GM19043 (cell line): ENCODE data around the gene VSTM4.
A peak's percentile ranks its signal among the peaks of the same experiment; 100 is the strongest.

Source experiments
- ATAC-seq: cut with Tn5 transposase; IDR thresholded peaks from one replicate; pipeline ENCODE4 v1.9.1; 2021; ENCODE audit warnings: low read depth; ENCODE audit not compliant: unreplicated experiment

Gene VSTM4

GRCh38 chr10:49115015-49115795 is at the start of gene VSTM4:
VSTM4 (minus strand) TSS chr10:49115522; CDS start chr10:49115485, 37 bp downstream.
- ATAC-seq = no peak

GRCh38 chr10:49164559-49165188 is 49.4 kb upstream of the VSTM4 start:
- peak; percentile 70 for ATAC-seq

GRCh38 chr10:49163741-49164140 is 48.4 kb upstream of the VSTM4 start:
- ATAC-seq = no peak

- ATAC-seq = no peak
Observed at GRCh38 chr10:49162761-49163310, 47.5 kb upstream of the VSTM4 start.

GRCh38 chr10:49162063-49162462 is 46.7 kb upstream of the VSTM4 start:
- no peak for ATAC-seq

- ATAC-seq = no peak
Observed at GRCh38 chr10:49161411-49161997, 46.2 kb upstream of the VSTM4 start.

- no peak for ATAC-seq
Observed at GRCh38 chr10:49160814-49161213, 45.5 kb upstream of the VSTM4 start.

GRCh38 chr10:49160110-49160509 is 44.8 kb upstream of the VSTM4 start:
- ATAC-seq = no peak

- no peak for ATAC-seq
Observed at GRCh38 chr10:49158915-49159314, 43.6 kb upstream of the VSTM4 start.

GRCh38 chr10:49158404-49158803 is 43.1 kb upstream of the VSTM4 start:
- ATAC-seq = no peak

- ATAC-seq = no peak
Observed at GRCh38 chr10:49157229-49157628, 41.9 kb upstream of the VSTM4 start.

- ATAC-seq = no peak
Observed at GRCh38 chr10:49154641-49155040, 39.3 kb upstream of the VSTM4 start.

GRCh38 chr10:49153971-49154370 is 38.6 kb upstream of the VSTM4 start:
- no peak for ATAC-seq

GRCh38 chr10:49153115-49153514 is 37.8 kb upstream of the VSTM4 start:
- ATAC-seq = no peak

- no peak for ATAC-seq
Observed at GRCh38 chr10:49152663-49153062, 37.3 kb upstream of the VSTM4 start.

GRCh38 chr10:49152037-49152436 is 36.7 kb upstream of the VSTM4 start:
- no peak for ATAC-seq

- no peak for ATAC-seq
Observed at GRCh38 chr10:49151481-49151880, 36.2 kb upstream of the VSTM4 start.

- no peak for ATAC-seq
Observed at GRCh38 chr10:49151025-49151445, 35.7 kb upstream of the VSTM4 start.

GRCh38 chr10:49150426-49150825 is 35.1 kb upstream of the VSTM4 start:
- no peak for ATAC-seq

GRCh38 chr10:49149881-49150280 is 34.6 kb upstream of the VSTM4 start:
- no peak for ATAC-seq

GRCh38 chr10:49144058-49144720 is 28.9 kb upstream of the VSTM4 start:
- no peak for ATAC-seq
